Measurements from ENCODE around the gene LTB4R. TPM values are rescaled to one million over a fixed set of nuclear protein-coding genes. Genes with fewer than 3 reads are reported as not detected.

Gene LTB4R
- total RNA-seq, 6 donors from 2014 or later: 11.1 to 71.2 (median 17.7) TPM

DNA sequence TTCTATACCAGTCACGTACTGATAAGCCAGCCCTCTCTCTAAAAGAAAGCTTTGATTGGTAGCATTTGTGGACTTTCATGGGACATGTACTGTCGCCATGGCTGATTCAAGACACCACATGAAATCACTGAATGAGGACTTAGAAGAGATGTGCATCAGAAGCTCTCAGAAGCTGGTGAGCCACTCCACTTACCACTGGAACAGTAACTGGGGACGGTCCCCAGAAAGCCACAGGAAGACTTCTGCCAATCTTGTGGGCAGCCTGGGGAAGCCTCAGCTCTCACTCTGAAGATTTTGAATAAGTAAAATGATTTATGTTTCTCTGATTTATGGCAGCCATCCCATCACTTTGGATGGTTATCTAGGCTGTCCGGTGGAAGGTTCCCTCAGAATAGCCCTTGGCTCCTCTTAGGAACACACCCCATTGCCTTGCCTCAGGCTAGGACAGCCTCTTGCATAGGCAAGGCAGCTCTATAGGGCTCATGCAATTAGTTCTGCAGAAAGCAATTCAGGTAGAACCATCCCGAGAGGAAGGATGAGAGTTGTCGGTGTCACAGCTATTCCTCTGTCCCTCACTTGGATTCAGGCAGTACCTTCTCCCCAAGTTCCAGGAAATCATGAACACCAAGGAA is 21.5 kb upstream of the LTB4R start:
- H3K27ac ChIP-seq: no peak overlapping the region
- no peak for TF ChIP-seq POLR2A (IDR thresholded peaks at IDR 0.05)
- no peak for TF ChIP-seq EP300 (IDR thresholded peaks at IDR 0.05)
- no peak for TF ChIP-seq POLR2AphosphoS5 (IDR thresholded peaks at IDR 0.05)
- TF ChIP-seq, protein P1, sequence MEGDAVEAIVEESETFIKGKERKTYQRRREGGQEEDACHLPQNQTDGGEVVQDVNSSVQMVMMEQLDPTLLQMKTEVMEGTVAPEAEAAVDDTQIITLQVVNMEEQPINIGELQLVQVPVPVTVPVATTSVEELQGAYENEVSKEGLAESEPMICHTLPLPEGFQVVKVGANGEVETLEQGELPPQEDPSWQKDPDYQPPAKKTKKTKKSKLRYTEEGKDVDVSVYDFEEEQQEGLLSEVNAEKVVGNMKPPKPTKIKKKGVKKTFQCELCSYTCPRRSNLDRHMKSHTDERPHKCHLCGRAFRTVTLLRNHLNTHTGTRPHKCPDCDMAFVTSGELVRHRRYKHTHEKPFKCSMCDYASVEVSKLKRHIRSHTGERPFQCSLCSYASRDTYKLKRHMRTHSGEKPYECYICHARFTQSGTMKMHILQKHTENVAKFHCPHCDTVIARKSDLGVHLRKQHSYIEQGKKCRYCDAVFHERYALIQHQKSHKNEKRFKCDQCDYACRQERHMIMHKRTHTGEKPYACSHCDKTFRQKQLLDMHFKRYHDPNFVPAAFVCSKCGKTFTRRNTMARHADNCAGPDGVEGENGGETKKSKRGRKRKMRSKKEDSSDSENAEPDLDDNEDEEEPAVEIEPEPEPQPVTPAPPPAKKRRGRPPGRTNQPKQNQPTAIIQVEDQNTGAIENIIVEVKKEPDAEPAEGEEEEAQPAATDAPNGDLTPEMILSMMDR (IDR thresholded peaks at IDR 0.05): no peak
- 65 to 76% methylated on average over 3 to 6 of the region's 6 CpGs for WGBS, 2 donors
- no peaks in the 10 kb centered on the region for H3K4me1 ChIP-seq
- H3K27me3 ChIP-seq: no peaks in the 10 kb centered on the region
- H3K9me3 ChIP-seq: no peaks in the 10 kb centered on the region
- no peak for DNase-seq
- no peak overlapping the region for H3K4me3 ChIP-seq
- no peak for ATAC-seq (ENCODE audit: low FRiP score in 2 of 2)
- H3K36me3 ChIP-seq: peaks cover 6 to 52% (median 35%) of the 10 kb centered on the region in 4 donors

DNA sequence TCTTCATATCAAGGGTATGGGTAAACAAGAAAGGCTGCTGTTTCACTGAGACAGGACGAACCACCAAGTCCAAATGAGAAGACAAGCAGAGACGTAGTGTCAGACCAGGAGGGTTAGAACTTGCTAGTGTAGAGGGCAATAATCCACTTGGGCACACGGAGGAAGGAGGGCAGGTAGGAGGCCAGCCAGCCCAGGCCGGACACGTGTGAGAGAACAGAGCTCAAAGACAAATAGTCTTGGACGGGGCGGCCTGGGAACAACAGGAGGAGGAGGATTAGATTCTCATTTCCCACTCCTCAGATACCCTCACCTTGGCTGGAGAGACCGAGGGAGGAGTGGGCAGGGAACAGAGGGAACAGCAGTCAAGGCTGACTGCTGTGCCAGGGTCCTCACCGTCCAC is 20.6 kb upstream of the LTB4R start:
- TF ChIP-seq POLR2A (IDR thresholded peaks at IDR 0.05) (no peak), POLR2AphosphoS5 (IDR thresholded peaks at IDR 0.05) (no peak), EP300 (IDR thresholded peaks at IDR 0.05) (no peak)
- TF ChIP-seq, protein P1 (IDR thresholded peaks at IDR 0.05): no peak
- DNase-seq (no peak), ATAC-seq (ENCODE audit: low FRiP score in 2 of 2) (no peak)
- H3K9me3 ChIP-seq: no peaks in the 10 kb centered on the region
- no peak overlapping the region for H3K27ac ChIP-seq
- H3K4me1 ChIP-seq: no peaks in the 10 kb centered on the region
- H3K36me3 ChIP-seq: peaks cover 6 to 62% (median 42%) of the 10 kb centered on the region in 4 donors
- H3K27me3 ChIP-seq: no peaks in the 10 kb centered on the region
- H3K4me3 ChIP-seq: no peak overlapping the region
- WGBS, 2 donors: 83 to 94% methylated on average over 9 of the region's 9 CpGs

DNA sequence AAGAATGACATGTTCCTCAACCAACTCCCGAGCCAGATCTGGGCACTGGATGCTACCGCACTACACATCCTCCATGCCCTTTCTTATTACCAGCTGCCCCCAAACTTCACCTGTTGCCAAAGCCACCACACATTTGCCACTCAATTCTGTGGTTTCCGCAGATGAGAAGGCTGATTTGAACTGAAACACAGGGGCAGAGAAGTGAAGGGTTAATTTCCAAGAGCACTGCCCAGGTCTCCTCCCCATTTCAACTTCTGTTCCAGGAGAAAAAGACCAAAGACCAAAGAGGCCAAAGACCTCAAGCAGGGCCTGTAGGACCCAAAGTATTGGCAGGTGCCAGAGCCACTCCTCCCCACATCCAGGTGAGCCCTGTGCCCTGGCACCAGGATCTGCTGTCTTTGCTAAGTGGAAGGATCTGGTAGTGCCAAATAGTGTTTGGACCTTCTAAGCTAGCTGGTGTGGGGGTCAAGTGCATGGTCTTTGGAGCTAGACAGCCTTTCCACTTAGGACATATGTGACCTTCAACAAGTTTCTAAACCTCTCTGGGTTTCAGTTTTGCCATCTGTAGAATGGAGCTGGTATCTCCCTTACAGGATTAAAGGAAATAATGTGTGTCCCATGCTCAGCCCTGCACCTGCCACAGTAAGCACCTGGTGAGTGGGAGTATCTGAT is 19.7 kb upstream of the LTB4R start:
- ATAC-seq (ENCODE audit: low FRiP score in 2 of 2) (no peak), DNase-seq (no peak)
- WGBS, 2 donors: 88 to 93% methylated on average over 3 of the region's 3 CpGs
- peaks cover under 1 to 3% (median 2%) of the 10 kb centered on the region in 4 donors for H3K4me1 ChIP-seq
- no peaks in the 10 kb centered on the region for H3K27me3 ChIP-seq
- TF ChIP-seq EP300 (IDR thresholded peaks at IDR 0.05): no peak
- no peak for TF ChIP-seq POLR2AphosphoS5 (IDR thresholded peaks at IDR 0.05)
- TF ChIP-seq POLR2A (IDR thresholded peaks at IDR 0.05): no peak
- TF ChIP-seq, protein P1 (IDR thresholded peaks at IDR 0.05): no peak
- H3K36me3 ChIP-seq: peaks cover 6 to 70% (median 46%) of the 10 kb centered on the region in 4 donors
- H3K27ac ChIP-seq: no peak overlapping the region
- no peak overlapping the region for H3K4me3 ChIP-seq
- no peaks in the 10 kb centered on the region for H3K9me3 ChIP-seq

DNA sequence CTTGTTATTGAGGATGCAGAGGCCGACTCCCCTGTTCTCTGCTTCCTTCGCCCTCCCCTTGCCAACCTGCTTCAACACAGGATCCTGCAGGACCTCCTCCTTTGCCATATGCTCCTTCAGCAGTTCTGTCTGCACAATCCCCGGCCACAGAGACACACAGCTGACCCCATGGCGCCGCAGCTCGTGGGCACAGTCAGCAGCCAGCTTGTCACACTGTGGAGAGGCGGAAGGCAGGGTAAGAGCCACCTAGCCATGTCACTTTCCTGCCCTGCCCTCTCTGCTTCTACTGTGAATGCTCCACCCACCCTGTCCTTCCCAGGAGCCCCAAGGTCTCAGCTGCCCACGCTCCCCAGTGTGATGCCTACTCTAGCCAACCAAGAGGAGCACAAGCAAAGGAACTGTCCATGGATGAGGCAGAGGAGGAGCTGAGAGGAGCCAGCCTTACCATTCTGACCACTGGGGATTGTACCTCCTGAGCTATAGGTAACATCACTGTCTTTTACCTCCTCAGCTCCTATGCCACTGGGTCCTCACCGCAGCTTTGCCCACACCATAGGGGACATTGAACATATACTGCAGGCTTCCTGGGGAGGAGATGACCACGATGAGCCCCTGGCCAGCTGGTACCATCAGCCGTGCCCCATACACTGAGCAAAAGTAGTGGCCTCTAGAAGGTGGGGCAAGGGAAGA is 19.0 kb upstream of the LTB4R start:
- ATAC-seq (ENCODE audit: low FRiP score in 2 of 2): no peak
- WGBS, 2 donors: 89 to 95% methylated on average over 10 to 11 of the region's 11 CpGs

More for the DNA sequence above, 19.0 kb upstream of the LTB4R start:
- DNase-seq: no peak
- Histone ChIP-seq H3K4me3 (no peak overlapping the region), H3K9me3 (no peaks in the 10 kb centered on the region), H3K27me3 (no peaks in the 10 kb centered on the region), H3K36me3 (peaks cover 6 to 71% (median 46%) of the 10 kb centered on the region in 4 donors), H3K27ac (no peak overlapping the region), H3K4me1 (peaks cover 6 to 10% (median 9%) of the 10 kb centered on the region in 4 donors)
- TF ChIP-seq, protein P1 (IDR thresholded peaks at IDR 0.05): no peak
- TF ChIP-seq POLR2AphosphoS5 (IDR thresholded peaks at IDR 0.05) (no peak), EP300 (IDR thresholded peaks at IDR 0.05) (no peak), POLR2A (IDR thresholded peaks at IDR 0.05) (no peak)

All from upper lobe of left lung (tissue), 6 donors.